ENCODE data around the gene ARHGEF25.
"Not testable (repeated sequence)": the region's sequence is repeated elsewhere in the genome, so short reads cannot be mapped to it uniquely, and the experiment has no call there.

ARHGEF25 gene

DNA sequence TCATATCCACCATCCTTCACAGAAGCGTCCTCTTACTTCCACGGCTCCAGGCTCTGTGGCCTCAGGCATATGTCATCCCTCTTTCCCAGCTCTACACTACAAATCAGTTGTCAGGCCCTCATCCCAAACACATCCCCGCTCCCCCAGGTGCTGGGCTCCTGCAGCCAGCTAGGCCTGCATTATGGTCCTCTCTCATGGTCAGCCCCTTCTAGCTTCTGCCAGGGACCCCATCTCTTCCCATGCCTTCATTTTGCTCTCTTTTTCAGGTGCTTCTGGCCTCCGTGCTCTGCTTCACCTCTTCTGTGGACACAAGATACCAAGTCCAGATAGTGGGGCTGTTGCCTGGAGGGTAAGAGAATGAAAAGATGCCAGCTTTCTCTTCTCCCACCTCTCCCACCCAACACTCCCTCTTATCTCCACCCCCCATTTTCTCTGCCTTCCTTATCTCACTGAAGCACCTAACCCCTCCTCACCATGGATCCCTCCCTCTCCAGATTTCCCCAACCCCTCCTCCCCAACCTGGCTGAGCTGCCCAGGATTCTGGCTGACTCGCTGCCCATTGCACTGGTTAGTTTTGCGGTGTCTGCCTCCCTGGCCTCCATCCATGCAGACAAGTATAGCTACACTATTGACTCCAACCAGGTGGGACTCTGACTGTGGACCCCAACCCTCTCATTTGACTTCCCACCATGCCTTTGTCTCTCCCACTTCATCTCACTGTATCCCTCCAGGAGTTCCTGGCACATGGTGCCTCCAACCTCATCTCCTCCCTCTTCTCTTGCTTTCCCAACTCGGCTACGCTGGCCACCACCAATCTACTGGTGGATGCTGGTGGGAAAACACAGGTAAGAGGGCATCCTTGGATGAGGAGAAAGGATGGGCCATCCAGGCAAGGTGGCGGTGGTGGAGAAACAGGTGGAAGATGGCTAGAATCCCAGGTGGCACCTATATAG lies 11.3 kb downstream of the ARHGEF25 start:
- no peak for DNase-seq

DNA sequence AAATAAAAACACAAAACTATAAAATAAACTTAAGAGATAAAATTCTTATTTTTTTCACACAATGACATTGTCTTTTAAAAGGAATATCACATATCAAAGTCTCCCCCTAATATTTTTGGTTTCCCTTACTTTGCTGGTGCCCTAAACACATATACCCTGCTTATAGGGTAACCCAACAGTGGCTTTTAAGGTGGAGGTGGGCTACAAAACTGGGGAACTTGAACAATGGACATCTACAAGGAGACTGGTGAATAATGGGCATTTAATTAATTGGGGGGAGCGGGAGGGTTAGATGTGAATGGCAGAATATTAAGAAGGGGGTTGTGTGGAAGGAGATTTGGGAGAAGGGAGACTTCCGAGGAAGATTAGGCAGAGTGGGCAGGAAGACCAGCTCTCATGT lies 12.2 kb downstream of the ARHGEF25 start:
- DNase-seq, result no peak

DNA sequence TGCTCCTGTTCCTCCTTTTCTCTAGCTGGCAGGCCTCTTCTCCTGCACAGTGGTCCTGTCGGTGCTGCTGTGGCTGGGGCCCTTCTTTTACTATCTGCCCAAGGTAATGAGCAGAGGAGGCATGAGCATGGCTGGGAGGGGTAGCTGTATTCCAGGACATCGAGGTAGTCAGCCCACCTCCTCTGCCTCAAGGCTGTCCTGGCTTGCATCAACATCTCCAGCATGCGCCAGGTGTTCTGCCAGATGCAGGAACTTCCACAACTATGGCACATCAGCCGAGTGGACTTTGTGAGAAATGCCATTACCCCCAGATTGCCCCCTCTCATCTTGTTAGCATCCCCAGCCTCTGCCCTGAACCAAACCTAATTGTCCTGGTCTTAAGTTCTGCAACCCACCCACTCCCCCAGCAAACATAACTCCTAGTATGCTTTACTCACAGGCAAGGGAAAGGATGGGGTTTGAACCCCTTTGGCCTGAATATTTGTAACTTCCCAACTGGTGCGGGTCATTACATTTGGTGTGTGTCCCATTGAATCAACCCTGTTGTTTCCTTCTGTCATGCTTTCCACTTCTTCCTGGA lies 12.7 kb downstream of the ARHGEF25 start:
- DNase-seq, result no peak

DNA sequence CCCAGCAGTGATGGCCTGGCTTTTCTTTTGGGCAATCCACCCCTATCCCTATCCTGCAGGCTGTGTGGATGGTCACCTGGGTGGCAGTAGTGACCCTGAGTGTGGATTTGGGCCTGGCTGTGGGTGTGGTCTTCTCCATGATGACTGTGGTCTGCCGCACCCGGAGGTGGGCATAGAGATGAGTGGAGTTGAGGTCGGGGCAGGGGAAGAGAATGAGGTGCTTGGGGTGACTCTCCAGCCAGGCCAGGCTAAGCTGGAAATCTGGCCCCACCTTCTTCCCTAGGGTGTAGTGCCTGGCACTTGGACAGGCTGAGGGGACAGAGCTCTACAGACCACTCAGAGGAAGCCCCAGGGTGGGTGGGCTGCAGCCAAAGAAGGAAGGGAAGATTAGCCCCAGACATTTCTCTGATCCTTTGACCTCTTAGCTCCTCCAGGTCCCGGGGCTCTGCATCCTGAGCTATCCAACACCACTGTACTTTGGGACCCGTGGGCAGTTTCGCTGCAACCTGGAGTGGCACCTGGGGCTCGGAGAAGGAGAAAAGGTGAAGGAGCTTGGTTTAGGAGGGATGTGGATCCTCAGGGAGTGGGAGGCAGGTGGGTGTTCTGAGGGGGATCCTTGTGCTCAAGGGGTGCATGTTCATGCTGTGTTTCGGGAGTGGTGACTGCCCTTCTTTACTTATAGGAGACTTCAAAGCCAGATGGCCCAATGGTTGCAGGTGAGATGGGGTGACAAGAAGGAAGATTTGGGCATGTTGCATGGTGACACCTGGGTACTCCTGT lies 13.4 kb downstream of the ARHGEF25 start:
- no peak for DNase-seq

DNA sequence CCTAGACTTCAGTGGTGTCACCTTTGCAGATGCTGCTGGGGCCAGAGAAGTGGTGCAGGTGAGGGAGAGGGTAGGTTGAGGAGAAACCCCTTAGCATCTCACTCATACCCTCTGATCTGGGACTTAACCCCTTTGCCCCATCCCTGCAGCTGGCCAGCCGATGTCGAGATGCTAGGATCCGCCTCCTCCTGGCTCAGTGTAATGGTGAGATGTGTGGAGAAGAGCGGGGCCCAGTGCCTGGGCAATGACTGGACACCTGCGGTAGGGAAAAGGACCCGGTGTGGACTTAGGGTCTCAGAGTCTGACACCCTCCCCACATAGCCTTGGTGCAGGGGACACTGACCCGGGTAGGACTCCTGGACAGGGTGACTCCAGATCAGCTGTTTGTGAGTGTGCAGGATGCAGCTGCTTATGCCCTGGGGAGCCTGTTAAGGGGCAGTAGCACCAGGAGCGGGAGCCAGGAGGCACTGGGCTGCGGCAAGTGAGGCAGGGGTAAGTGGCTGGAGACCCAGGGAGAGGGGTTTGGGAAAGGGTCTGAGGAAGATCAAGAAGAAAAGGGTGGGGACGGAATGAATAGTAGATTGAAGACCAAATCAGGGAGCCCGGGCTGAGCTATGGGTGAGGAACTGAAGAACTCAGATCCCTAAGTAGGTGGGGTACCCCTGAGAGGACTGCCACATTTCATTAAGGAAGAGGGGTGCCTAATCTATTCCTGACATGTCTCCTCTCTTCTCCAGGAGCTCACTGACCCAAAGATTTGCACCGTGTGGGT lies 14.2 kb downstream of the ARHGEF25 start:
- DNase-seq, result no peak

DNA sequence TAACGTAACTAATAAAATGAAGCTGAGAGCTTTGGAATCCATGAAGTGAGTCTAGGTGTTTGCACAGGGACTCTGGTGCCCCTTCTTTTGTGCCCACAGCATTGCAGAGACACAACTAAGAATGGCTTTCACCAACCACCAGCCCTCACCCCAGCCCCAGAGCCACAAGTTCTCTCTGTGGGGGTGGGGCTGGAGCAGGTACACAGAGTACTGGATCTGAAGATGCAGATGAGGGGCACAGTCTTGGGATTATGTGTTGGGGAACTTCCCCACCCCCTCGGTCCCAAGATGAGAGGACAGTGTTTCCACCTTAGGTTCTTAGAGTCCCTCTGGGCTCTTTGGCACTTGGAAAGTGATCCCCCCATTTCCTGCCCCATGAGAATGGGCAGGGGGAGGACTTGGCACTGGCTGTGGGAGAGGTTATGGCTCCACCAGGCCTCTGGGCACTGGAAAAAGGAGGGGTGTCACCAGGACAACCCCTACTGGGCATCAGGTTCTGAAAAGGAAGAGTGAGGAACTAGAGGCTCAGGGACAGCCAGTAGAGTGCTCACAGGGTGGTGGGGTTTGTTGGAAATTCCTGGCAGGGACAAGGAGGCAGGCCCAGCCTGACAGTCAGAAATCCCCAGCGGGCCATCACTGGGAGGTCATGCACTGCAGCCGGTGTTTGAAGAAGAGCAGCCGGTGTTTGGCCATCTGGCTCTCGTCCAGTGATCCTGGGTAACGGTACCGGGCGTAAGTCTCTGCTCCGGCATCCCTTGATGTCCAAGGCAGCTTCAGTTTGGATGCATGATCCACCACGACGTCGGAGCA lies 15.1 kb downstream of the ARHGEF25 start:
- no peak for DNase-seq

DNA sequence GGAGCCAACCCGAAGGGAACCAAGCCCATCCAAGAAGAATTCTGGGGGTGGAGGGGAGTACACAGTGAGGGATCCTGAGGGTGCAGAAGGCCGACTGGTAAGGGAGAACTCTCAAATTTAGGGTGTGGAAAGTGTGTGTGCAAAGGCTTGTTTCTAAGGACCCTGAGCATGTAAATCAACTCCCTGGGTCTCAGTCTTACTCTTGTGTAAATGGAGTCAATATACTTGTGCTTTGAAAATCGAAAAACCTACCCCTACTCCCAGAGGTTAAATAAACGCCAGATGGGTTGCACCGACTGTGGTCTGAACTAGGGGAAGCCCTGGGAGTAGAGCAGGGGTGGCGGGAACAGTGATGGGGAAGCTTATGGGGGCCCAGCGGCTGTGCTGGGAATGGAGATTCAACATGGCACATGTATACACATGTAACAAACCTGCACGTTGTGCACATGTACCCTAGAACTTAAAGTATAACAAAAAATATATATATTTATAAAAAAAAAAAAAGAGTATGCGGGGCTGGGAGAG lies 15.7 kb downstream of the ARHGEF25 start:
- no peak for DNase-seq

DNA sequence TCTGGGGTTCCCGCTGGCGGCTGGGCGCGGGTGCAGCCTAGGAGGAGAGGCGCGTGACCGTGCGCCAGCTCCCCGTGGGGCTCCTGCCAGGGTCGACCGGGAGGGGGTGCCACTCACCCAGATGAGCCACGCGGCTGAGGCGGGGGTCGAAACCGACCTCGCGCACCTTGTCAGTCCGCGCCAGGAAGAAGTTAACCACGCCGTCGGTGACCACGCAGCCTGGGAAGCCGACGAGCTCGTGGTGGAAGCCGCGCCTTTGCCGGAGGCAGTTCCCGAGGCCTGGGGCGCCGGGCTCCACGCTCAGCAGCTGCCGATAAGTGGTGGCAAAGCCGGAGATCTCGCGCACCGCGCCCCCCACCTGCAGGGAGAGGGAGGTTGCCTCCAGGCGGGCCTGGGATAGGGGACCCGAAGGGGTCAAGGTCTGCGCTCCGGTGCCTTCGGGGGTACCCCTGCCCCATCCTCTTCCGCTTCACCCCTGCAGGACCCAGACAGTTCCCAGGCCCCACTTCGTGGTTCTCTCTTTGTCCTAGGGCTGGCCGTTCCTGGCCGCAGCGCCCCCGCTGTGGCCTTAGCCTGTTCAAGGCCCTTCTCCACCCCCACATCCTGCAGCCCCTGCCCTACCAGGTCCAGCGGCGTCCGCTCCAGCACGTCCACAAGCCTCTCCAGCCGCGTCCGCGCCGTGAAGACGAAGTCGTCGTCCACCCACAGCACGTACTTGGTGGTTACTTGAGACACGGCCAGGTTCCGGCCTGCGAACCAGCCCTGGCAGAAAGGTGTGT lies 16.5 kb downstream of the ARHGEF25 start:
- no peak for DNase-seq

DNA sequence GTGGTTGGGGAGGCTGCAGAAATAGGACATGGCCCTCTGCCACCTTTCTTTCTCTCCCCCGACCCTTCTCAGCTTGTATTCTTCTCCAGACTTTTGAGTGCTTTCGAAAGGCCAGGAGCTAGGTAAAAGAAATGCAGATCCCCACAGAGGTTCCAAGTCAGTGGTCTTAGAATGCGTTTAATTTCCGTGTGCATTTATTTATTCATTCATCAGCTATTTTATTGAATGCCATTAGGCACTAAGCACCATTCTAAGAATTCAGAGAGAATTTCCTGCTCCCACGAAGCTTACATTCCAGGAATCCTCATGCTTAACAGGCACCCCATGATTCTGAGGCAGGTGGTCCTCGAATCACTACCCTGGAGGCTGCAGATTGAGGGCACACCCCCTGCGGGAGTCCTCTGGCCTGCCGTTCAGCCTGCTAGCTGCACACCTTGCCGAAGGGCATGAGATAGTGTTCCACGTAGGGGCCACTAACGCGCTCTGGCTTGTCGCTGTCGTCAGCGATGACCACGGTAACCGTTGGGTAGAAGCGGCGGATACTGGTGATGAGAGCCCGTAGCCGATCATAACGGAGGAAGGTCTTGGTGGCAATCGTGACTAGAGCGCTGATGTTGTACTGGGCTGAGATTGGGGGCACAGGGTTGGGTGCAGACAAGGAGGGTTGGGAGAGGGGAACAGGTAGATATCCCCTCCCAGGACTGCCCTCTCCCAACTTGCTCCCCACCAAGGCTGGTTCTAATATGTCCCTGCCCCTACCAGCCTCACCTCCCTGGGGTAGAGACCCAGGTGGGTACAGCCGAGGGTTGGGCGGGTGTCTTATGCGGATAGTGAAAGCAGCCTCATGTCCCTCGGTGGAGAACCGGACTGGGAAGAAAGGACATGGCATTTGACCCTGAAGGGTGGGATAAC lies 17.3 kb downstream of the ARHGEF25 start:
- DNase-seq, result no peak

DNA sequence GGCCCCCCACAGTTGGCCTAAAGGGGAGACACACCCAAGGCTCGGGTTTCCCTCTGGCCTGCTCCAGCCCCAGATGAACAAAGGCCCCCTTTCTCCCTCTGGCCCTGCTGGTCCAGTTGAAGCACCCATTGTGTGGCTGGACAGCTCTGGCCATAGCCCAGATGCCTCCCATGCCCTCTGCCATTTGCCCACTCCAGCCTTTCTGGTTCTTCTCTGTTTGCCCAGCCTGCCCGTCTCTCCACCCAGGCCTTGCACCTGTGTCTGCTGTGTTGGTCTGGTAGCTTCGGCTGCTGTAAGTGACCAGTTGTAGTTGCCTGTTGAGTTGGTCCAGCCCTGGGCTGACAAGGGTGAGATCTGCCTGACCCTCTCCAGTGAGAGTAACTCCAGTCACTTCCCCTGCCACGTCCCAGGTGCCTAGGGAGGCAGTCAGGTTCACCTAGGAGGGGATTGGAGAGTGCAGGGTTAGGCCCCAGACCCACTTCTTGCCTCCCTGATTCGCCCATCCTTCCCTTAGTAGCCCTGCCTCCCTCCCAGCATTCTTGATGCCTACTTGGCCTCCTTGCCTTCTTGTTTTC lies 18.7 kb downstream of the ARHGEF25 start:
- no peak for DNase-seq

DNA sequence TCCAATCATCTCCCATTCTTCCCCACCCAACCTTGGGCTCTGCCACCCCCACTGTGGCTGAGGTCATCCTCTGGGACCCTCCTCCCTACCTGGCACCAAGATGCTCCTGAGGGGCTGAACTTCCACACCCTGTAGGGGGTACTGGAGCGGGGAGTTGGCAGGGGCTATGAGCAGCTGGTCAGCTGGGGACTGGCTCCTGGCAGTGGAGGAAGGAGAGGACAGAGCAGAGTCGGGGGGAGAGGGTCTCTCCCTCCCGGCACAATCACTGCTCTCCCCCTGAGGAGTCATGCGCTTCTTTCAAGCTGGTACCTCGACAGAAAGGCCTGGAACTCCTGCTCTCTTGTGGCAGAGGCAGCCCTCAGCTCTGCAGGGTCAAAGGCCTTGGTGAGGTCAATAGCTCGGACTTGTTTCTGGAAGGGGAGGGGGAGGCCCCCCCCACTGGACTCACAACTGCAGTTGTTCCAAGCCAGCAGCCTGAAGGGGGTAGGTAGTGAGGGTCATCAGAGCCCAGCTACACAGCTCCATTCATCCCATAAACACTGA lies 19.7 kb downstream of the ARHGEF25 start:
- DNase-seq, result no peak

DNA sequence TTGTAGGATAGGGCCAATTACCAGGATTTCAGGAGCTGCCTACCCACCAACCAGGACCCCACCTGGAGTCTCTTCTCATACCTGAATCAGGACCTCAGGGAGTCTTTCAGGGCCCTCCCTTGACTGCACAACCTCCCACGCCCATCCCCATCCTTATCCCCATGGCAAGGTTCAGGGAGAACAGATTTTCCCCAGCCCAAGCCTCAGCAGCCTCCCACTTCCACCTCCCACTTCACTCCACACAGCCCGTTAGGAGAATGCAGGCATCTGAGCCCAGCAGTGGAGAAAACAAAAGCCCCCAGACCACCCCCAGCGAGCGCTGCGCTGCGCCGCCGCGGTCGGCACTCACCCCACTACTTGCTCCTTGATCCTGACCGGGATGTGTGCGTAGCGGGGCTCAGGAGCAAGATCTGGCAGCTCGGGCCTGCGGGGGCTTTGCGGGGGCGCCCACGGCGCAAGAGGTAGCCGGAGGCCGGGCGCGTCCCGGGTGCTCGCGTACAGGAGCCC lies 20.4 kb downstream of the ARHGEF25 start:
- no peak for DNase-seq

DNA sequence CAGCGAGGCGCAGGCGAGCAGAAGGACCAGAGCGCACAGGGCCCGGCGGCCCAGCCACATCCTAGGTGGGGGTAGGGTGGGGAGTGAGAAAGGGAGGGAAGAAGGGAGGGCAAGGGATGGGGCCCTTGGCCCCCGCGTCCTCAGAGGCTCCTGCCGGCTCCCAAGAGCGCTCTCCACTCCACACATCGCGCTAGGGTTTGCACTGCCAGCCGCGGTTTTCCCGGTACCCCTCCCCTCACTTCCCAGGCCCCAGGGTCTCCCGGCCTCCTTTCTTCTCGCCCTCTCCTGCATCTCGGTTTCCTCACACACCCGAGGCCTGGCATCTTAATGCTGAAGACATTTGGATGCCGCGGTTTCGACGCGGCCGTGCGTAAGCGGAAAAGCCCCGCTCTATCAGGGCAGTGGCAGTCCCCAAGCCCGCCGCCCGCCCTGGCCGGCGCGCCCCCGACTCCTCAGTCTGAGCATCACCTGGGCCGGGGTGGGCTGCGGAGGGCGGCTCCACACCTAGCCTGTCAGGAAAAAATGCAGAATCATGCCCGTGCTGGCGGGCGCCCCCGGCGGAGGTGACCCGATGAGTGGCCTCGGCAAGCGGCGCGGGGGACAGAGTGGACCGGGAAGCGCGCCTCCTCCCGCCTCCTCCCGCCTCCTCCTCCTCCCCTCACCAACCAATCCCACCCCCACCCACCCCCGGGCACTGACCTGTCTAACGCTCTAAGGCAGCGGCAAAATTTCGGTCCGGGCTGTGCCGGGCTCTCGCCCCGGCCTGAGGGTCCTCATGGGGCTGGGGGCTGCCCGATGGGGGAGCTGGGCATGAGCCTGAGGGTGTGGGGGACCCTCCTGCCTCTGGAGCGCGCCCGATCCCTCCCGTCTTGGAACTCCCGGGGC lies 21.1 kb downstream of the ARHGEF25 start:
- DNase-seq, result no peak

DNA sequence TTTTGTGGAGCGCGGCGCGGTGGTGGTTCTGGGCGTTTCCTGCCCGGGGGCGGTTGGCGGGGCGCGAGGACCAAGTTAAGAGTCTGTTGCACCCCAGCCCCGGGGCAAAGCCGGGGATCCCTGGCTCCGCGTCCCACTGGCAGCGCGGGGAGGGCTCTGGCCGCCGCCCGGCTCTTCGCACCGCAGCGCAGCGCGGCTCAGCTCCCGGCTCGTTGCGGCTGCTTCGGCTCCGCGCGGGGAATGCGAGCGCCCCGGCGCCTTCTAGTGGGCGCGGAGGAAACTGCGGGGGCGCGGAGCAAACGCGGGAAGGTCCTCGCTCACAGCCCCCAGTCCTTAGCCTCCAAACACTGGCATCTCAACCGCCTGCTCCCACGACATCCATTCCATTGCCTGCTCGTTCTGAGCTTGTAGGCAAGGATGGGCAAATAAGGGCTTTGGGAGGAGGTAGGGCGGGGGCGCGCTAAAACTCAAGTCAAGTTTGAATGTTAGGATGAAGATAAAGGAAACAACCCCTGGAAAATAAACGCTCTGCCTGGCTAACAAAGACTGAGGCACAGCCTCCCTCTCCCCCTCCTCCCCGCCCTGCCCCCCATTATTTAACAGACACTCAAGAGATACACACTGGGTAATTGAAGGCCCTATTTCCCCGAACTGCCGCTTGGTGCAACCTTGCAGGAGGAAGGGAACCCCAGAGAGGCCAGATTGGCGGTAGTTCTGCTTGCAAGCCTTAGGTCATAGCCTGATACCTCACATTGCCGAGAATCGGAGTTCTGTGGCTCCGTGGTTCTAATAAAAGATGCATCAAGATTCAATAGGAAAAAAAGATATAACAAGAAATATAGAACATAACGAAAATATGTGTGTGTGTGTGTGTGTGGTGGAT lies 22.0 kb downstream of the ARHGEF25 start, which contains the start of gene B4GALNT1:
Gene B4GALNT1 (minus strand): TSS at position 244 of the 883 bp plus-strand sequence. CDS start 1,069 bp downstream, outside the sequence.
- DNase-seq, result peak; percentile 48

DNA sequence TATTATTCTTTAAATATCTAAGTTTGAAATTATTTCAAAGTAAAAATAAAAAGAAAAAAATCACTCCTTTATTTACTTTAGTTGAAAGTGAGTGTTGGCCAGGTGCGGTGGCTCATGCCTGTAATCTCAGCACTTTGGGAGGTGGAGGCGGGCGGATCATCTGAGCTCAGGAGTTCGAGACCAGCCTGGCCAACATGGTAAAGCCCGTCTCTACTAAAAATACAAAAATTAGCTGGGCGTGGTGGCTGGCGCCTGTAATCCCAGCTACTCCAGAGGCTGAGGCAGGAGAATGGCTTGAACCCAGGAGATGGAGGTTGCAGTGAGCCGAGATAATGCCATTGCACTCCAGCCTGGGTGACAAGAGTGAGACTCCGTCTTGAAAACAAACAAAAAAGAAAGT lies 25.5 kb downstream of the ARHGEF25 start:
- DNase-seq, result not testable (repeated sequence)

DNA sequence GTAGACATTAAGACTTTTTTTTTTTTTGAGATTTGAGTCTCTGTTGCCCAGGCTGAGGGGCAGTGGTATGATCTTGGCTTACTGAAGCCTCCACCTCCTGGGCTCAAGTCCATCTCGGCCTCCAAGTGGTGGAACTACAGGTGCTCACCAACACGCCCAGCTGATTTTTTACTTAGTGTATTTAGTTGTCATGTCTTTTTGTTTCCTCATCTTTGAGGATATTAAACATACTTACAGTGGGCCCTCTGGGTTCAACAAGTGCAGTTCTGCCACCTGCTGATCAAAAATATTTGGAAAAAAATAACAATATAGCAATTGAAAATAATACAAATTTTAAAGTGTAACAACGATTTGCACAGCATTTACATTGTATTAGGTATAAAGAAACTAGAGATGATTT lies 26.1 kb downstream of the ARHGEF25 start:
- no peak for DNase-seq

DNA sequence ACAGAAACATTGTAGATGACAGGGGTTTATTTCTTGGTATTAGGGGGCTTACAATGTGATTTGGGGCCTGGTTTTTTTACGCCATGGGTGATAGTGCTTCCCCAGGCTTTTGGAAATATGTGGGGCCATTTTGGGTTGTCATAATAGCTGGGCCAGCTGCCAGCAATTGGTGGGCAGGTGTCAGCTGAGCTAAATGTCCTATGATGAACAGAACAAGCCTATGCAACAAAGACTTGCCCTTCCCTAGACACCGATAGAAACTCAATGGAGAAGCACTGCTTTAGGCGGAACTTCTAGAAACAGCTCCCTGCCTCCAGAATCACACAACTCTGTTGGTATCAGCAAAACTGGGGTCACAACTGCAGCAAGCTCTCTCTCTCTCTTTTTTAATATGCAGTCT lies 26.9 kb downstream of the ARHGEF25 start:
- DNase-seq, result no peak
